GM08714 (cell line): ENCODE results near the gene DERL2.
"Not testable (repeated sequence)": the region's sequence is repeated elsewhere in the genome, so short reads cannot be mapped to it uniquely, and the experiment has no call there.

Source experiments
- H3K4me3 ChIP-seq: fragments of 200-500 bp; sonication (Bioruptor generic); 2 replicates; pipeline ENCODE4 v1.5.1; 2014; ENCODE audit warnings: mild to moderate bottlenecking, low read length, inconsistent platforms
- ZNF274 ChIP-seq: IDR thresholded peaks from 2 replicates; pipeline ENCODE4 v1.6.1; 2012; ENCODE audit warnings: mild to moderate bottlenecking, low read depth, low read length

Gene DERL2

DNA sequence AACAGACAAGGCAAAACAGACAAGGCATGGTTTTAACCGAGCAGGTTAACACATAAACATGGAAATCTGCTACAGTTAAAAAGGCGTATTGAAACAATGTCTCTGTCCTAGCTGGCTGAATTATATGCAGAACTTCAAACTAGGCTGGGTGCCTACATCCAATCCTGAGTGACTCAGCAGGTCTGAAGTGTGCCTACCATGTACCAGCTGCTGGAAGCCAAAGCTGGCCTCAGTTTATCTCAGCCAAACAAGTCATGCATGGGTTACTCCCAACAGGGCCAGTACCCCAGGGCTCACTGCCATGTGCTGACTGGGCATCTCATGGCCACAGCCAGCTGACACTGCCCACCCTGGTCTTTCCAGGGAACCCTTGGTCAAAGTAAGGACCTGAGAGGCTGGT, 51.0 kb downstream of the DERL2 start:
- no peak for TF ChIP-seq ZNF274
- no peak overlapping the region for H3K4me3 ChIP-seq

DNA sequence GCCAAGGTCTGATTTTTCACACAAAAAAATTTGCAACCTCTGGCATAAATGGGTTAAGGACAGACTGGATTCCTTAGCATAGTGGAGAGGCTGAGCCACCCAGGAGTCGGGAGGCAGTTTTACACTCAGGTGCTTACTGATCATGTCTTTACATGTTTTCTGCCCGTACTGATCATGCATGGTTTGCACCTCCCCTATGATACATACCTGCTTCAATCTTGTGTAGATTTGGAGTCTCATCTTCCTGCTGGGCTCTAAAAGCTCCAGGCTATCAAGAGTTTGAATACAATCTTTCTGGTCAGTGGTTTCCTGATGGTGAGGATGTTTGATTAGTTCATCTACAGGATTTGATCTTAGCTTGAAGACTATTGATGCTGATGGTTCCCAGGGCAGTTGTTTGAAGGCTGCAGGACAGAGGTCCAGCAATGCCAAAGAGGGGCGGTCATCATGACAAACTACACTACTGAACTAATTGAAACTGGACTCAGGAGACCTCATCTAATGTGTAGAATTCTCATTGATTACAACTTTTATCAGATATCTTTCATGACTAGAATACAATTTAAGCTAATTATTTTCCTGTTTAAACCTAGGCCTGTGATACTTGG, 53.9 kb downstream of the DERL2 start:
- TF ChIP-seq ZNF274, result no peak
- no peak overlapping the region for H3K4me3 ChIP-seq

DNA sequence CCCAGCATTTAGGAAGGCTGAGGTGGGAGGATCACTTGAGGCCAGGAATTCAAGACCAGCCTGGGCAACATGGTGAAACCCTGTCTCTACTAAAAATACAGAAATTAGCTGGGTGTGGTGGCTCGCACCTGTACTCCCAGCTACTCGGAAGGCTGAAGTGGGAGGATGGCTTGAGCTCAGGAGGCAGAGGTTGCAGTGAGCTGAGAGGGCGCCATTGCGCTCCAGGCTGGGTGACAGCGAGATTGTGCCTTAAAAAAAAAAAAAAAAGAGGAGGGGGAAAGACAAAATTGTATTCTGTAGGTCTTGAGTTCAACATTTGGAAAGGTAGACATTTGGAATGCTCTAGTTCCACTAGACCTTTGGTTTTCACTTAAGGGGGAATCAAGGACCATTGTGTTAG, 54.7 kb downstream of the DERL2 start:
- not testable (repeated sequence) for H3K4me3 ChIP-seq

DNA sequence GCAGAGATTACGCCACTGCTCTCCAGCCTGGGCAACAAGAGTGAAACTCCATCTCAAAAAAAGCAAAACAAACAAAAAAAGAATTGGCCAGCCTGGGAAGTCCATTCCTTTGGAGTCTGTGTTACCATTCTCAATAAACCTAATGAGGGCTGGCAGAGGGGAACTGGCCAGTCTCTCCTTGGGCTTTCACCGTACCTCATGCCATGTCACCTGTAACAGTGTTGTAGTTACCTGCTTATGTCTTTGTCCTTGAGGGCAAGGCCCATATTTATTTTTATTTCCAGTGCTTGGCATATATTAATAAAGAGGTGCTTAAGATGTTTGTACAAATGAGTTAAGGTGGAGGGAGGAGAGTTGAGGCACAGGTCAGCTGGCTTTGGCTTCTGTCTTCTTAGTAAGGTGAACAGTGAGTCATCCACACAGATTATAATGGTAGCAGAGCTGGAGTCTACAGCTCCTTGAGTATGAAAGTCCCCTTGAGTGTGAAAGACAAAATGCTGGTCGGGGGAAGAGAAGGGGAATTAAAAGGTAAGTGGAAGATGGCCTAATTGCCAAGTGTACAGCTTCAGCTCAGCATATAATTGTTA, 55.5 kb downstream of the DERL2 start:
- TF ChIP-seq ZNF274, result no peak
- H3K4me3 ChIP-seq, result no peak overlapping the region

DNA sequence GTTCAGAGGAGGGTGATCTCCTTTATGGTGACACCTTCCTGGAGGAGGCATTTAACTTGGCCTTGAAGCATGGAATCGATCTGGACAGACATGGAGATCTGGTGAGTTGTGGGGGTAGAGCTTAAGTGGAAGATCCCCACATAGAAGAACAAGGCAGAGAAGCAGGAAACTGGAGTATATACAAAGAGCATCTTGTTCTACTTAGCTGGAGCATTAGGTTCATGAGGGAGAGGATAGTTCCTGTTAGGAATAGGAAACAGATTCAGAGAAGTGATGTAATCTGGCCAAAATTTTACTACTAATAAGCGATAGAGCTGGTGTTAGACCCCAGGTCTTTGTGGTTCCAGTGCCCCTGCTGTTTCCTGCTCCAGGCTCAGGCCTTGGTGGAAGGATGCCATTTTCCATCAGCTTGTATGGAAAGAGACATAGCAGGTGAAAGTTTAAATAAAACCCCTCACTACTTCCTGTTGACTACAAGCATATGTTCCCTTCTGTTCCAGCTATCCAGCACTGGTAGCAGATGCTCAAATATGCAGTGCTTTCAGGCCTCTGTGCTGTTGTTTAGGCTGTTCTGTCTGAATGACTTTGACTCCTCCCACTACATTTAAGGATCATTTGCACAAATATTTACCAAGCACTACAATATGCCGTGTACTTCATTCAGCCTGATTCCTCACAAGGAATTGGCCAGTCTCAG, 56.6 kb downstream of the DERL2 start:
- no peak for TF ChIP-seq ZNF274
- H3K4me3 ChIP-seq, result no peak overlapping the region

DNA sequence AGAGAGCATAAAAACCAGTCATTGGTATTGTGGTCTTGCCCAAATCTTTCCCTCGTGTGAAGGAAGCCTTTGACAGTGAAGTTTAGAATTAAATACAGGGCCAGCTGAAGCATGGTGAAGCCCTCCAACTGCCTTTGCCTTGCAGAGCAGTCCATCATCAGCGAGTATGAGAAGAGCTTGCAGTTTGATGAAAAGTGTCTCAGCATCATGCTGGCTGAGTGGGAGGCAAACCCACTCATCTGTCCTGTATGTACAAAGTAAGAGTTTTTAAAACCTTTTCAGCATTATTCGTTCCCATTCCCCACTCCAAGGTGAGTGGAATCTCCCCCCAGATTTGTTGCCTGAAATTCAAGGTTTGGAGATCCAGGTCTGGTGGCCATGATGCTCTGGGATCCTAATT, 60.2 kb downstream of the DERL2 start:
- no peak for TF ChIP-seq ZNF274
- H3K4me3 ChIP-seq, result no peak overlapping the region

DNA sequence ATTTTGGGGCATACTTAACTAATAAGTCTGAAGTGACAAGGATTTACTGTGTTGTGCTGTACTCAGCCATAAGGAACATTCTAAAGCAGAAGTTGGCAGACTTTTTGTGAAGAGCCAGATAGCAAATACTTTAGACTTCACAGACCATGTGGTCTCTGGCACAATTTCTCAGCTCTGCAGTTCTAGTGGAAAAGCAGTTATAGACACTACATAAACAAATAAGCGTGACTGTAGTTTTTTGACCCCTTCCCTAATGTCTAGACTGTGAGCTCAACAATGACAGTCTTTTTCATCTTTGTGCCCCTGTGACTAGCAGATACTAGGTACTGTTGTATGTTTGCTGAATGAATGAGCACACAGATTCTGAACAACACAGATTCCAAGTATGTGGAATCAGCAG, 61.1 kb downstream of the DERL2 start:
- no peak overlapping the region for H3K4me3 ChIP-seq
- TF ChIP-seq ZNF274, result no peak

DNA sequence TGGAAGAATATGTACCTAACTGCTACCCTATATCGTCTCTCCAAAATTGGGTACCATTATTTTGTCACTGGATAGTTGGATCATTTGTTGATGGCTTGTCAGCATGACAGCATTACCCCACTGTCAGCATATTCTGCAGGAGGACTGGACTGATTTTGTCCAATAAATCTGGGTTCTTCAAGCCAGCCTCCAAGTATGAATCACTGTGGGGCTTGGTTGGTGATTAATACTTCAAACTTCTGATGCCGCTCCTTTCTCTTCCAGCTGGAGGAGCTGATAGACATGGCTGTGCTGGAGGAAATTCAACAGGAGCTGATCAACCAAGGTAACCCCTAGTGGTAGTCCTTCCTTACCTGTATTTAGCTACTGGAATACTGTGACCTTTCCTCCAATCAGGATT, 63.5 kb downstream of the DERL2 start:
- no peak overlapping the region for H3K4me3 ChIP-seq
- TF ChIP-seq ZNF274, result no peak
